Spleen (tissue), 7 donors: ENCODE results near the gene FILIP1.

Experiments
- CTCF ChIP-seq, 11 experiments: fragments of 200-600 bp in 7 of 11; fragments of 450-650 bp in 4 of 11; sonication (generic) in 4 of 11; IDR thresholded peaks in 8 of 11; conservative IDR thresholded peaks in 3 of 11; 1 replicate in 7 of 11; 2 replicates in 4 of 11; pipeline versions ENCODE4 v1.4.0 to v1.8.0; 2016 to 2021; ENCODE audit warnings: antibody characterized with exemption in 11 of 11, inconsistent platforms in 4 of 11, mild to moderate bottlenecking in 1 of 11
- POLR2A ChIP-seq, 3 donors: fragments of 450-650 bp; IDR thresholded peaks; one replicate each; pipeline ENCODE4 v1.5.1; 2017; ENCODE audit warnings: antibody characterized with exemption in 3 of 3, mild to moderate bottlenecking in 1 of 3
- donor health status: DM: no; HTN: no; CAD: no; lungs with moderate emphysema.
- donor health status: DM: no; HTN: no; CAD: no.
- donor health status: DM: no; HTN: no; CAD: no.

- TF ChIP-seq CTCF (IDR thresholded peaks at IDR 0.05 in 8 of 11, conservative IDR thresholded peaks at IDR 0.05 in 3 of 11) (no peak), POLR2A (IDR thresholded peaks at IDR 0.05) (no peak)
These were observed 99.8 kb downstream of the FILIP1 start for GRCh38 chr6:75393806-75394205.
